ENCODE data around the gene BORA.

The BORA gene

DNA sequence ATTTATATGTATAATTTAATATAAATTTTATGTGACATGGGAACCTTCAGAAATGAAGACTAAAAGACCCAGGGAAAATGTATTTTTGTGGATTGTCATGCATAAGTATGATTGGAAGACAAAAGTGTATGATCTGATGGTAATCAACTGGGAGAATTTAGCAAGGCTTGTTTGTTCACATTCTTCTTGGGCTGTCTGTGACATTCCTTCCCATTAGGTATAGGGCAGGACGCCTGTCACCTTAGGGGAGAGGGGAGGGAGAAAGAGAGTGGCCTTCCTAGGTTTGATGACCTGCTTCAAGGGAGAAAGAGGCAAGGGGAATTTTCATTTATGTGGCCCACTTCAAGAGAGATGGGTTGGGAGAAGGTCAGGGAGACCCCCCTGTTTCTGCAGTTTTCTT lies 76.6 kb downstream of the BORA start:
- TF ChIP-seq GATA2 (IDR thresholded peaks at IDR 0.05; ENCODE audit: low read depth, low read length) (no peak), GATA3 (IDR thresholded peaks at IDR 0.05; ENCODE audit: low read depth, low read length) (no peak)
